ENCODE results near the gene GRWD1. TPM values are rescaled to one million over a fixed set of nuclear protein-coding genes. Genes with fewer than 3 reads are reported as not detected.

The GRWD1 gene
- total and polyA plus RNA-seq, 2 of the 8 experiments (the other 6 are each of a cell fraction or from before 2014, with no cell fraction given) = 36.9 to 61.9 TPM

DNA sequence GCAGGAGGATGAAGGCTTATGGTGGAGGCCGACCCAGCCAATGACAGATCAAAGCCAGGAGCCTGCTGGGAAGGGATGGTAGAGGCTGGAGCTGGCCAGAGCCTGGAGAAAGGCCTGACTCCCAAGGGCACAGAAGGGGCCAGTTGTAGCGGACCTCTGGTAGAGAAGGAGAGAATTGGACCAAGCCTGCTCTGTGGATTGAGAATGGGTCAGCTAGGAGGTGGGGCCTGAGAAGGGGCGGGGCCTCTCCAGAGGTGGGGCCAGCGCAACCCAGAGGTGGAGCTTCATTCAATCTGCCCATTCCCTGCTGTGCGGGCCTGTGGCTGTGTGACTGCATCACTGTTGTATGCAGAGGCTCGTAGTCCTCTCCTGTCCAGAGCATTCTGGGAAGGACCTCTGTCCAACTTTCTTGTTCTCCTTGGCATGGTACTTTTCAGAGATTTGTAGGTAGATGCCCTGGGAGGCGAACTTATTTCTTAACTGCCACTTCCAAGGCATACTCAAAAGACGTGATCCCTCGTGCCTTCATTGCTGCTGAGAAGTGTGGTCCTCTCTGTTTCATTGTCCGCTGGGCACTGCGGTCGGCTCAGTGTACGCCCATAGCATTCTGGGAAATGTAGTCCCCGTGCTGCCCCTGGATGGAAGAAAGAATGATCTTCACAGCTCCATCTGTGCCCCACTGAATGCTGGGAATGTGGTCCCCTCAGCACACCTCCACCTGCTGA is 45.6 kb upstream of the GRWD1 start (continued):
- TF ChIP-seq, protein P1, sequence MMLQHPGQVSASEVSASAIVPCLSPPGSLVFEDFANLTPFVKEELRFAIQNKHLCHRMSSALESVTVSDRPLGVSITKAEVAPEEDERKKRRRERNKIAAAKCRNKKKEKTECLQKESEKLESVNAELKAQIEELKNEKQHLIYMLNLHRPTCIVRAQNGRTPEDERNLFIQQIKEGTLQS (IDR thresholded peaks at IDR 0.05; ENCODE audit: insufficient read depth, low read depth, low read length) = no peak
- TF ChIP-seq SP1 (IDR thresholded peaks at IDR 0.05; ENCODE audit: low read depth, low read length) (peak; percentile 8; the same call in 1 of the 2 replicates), CHD2 (IDR thresholded peaks at IDR 0.05; ENCODE audit: low read length) (no peak), JUN (IDR thresholded peaks at IDR 0.05; ENCODE audit: low read depth, low read length) (no peak), NRF1 (IDR thresholded peaks at IDR 0.05; ENCODE audit: low read depth, low read length) (no peak), SIN3A (conservative IDR thresholded peaks at IDR 0.05 in 1 of 2, IDR thresholded peaks at IDR 0.05 in 1 of 2; ENCODE audit: low read depth in 1 of 2, low read length in 2 of 2) (0 out of 4 replicates have a peak, but pooled peaks of 1 of the 2 experiments have one; percentile 39), EZH2 (IDR thresholded peaks at IDR 0.05; ENCODE audit: low read depth, low read length, severe bottlenecking) (no peak), TAF7 (optimal IDR thresholded peaks at IDR 0.05; ENCODE audit: borderline replicate concordance, low read depth, low read length) (no peak), SUZ12 (IDR thresholded peaks at IDR 0.05; ENCODE audit: low read length) (no peak), CBX5 (IDR thresholded peaks at IDR 0.05; ENCODE audit: low read depth, low read length) (no peak), CHD1 (IDR thresholded peaks at IDR 0.05; ENCODE audit: low read depth, low read length) (no peak), RNF2 (IDR thresholded peaks at IDR 0.05; ENCODE audit: borderline replicate concordance, low read depth, low read length, missing control alignments, poor library complexity, severe bottlenecking) (no peak), TAF1 (IDR thresholded peaks at IDR 0.05; ENCODE audit: low read depth, low read length) (no peak), POLR2AphosphoS5 (IDR thresholded peaks at IDR 0.05; ENCODE audit: low read depth, low read length) (peak; percentile 87), TCF12 (IDR thresholded peaks at IDR 0.05; ENCODE audit: low read depth, low read length) (no peak), RAD21 (IDR thresholded peaks at IDR 0.05 in 1 of 2, conservative IDR thresholded peaks at IDR 0.05 in 1 of 2; ENCODE audit: low read depth in 2 of 2, low read length in 2 of 2) (no peak), RBBP5 (IDR thresholded peaks at IDR 0.05; ENCODE audit: borderline replicate concordance, low read depth, low read length) (no peak; the same call in 1 of the 2 replicates), JUND (IDR thresholded peaks at IDR 0.05; ENCODE audit: low read length) (no peak)
